Natural killer cell (primary cell): ENCODE results near the gene UQCRHL. TPM values are rescaled to one million over a fixed set of nuclear protein-coding genes. Genes with fewer than 3 reads are reported as not detected.

Experiments
- ATAC-seq, 3 donors: fragments of 150-1000 bp in 2 of 3; fragments of 200-7000 bp in 1 of 3; cut with Tn5 transposase; 1 replicate in 1 of 3; 2 replicates in 2 of 3; pipeline ENCODE4 v1.10.0; 2021; ENCODE audit warnings: mild to moderate bottlenecking in 2 of 3, moderate library complexity in 2 of 3
- DNase-seq, 2 donors: peaks; one replicate each; pipeline versions ENCODE4 v3.0.0 to v3.0.0-alpha.2; 2013 to 2021; ENCODE audit warnings: mixed read lengths in 1 of 2
- H3K27ac ChIP-seq: one replicate; pipeline ENCODE4 v1.5.1; 2013; ENCODE audit warnings: mild to moderate bottlenecking, low read length
- H3K27me3 ChIP-seq: one replicate; pipeline ENCODE4 v1.6.1; 2013; ENCODE audit warnings: low read length; ENCODE audit not compliant: control insufficient read depth, insufficient read depth
- H3K36me3 ChIP-seq: one replicate; pipeline ENCODE4 v1.6.1; 2013; ENCODE audit warnings: low read length; ENCODE audit not compliant: control insufficient read depth, insufficient read depth
- H3K4me1 ChIP-seq: one replicate; pipeline ENCODE4 v1.6.1; 2013; ENCODE audit warnings: low read length; ENCODE audit not compliant: control insufficient read depth, insufficient read depth
- H3K4me3 ChIP-seq: one replicate; pipeline ENCODE4 v1.5.1; 2013; ENCODE audit warnings: low read length
- H3K9me3 ChIP-seq: one replicate; pipeline ENCODE4 v1.6.1; 2013; ENCODE audit warnings: low read length; ENCODE audit not compliant: control insufficient read depth, insufficient read depth
- H3K27ac Mint-ChIP-seq, 2 donors: one replicate each; pipeline ENCODE4 v1.8.0; 2022; ENCODE audit warnings: mild to moderate bottlenecking in 2 of 2, mixed read lengths in 2 of 2, moderate library complexity in 1 of 2
- H3K27me3 Mint-ChIP-seq, 2 donors: one replicate each; pipeline ENCODE4 v1.8.0; 2022; ENCODE audit warnings: low read depth in 2 of 2, mixed read lengths in 2 of 2
- H3K36me3 Mint-ChIP-seq: one replicate; pipeline ENCODE4 v1.8.0; 2022; ENCODE audit warnings: mixed read lengths
- H3K4me1 Mint-ChIP-seq, 2 donors: one replicate each; pipeline ENCODE4 v1.8.0; 2022; ENCODE audit warnings: mixed read lengths in 2 of 2
- H3K4me3 Mint-ChIP-seq: one replicate; pipeline ENCODE4 v1.8.0; 2022; ENCODE audit warnings: mild to moderate bottlenecking, moderate library complexity, mixed read lengths
- H3K9me3 Mint-ChIP-seq, 2 donors: one replicate each; pipeline ENCODE4 v1.8.0; 2022; ENCODE audit warnings: mixed read lengths in 2 of 2
- WGBS: methylation state at CpG from one replicate; pipeline ENCODE4 v1.1.7; 2013; ENCODE audit warnings: missing lambda C conversion rate; ENCODE audit not compliant: insufficient coverage; 5-methylcytosine and 5-hydroxymethylcytosine counted together
- intact Hi-C: fragments of 100-400 bp; cut with micrococcal nuclease; formaldehyde crosslinking; loops from one replicate; pipeline ENCODE4 v1.14.2; 2022
- total RNA-seq, 4 donors: library from RNA; stranded (reverse); fragments of 120-200 nt in 1 of 4; gene quantifications; one replicate each; pipeline versions ENCODE4 v1.2.3 to v1.2.4, GENCODE V29; 2013 to 2022
- TF ChIP-seq, protein P1 (sequence below): fragments of 200-600 bp; IDR thresholded peaks from one replicate; pipeline ENCODE4 v1.8.0; 2022; ENCODE audit warnings: antibody characterized with exemption

UQCRHL gene
- total RNA-seq, 3 donors from 2014 or later (not counting 1 experiment from before 2014, with no cell fraction given): 0.87 to 1.2 (median 1.0) TPM

DNA sequence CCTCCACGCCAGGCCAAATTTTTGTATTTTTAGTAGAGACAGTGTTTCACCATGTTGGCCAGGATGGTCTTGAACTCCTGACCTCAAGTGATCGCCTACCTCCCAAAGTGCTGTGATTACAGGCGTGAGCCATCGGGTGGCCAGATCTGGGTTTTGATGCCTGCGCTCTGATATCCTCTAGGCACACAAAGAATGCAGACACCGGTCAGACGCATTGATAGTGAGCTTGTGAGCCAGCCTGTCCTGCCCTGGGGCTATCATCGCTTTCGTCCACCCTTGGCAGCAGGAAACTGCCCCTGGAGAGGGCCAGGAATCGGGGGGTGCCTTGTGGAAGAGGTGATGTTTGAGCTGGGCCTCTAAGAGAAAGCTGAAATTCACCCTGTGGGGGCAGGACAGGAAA, 44.9 kb downstream of the UQCRHL start:
- H3K27me3 Mint-ChIP-seq: peaks cover 28 to 33% of the 10 kb centered on the region in 2 donors
- TF ChIP-seq, protein P1, sequence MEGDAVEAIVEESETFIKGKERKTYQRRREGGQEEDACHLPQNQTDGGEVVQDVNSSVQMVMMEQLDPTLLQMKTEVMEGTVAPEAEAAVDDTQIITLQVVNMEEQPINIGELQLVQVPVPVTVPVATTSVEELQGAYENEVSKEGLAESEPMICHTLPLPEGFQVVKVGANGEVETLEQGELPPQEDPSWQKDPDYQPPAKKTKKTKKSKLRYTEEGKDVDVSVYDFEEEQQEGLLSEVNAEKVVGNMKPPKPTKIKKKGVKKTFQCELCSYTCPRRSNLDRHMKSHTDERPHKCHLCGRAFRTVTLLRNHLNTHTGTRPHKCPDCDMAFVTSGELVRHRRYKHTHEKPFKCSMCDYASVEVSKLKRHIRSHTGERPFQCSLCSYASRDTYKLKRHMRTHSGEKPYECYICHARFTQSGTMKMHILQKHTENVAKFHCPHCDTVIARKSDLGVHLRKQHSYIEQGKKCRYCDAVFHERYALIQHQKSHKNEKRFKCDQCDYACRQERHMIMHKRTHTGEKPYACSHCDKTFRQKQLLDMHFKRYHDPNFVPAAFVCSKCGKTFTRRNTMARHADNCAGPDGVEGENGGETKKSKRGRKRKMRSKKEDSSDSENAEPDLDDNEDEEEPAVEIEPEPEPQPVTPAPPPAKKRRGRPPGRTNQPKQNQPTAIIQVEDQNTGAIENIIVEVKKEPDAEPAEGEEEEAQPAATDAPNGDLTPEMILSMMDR: no peak
- H3K36me3 Mint-ChIP-seq: no peaks in the 10 kb centered on the region
- no peak for ATAC-seq
- peaks cover 4% of the 10 kb centered on the region for H3K4me1 ChIP-seq
- intact Hi-C loops: no loop called here
- H3K36me3 ChIP-seq: no peaks in the 10 kb centered on the region
- no peaks in the 10 kb centered on the region for H3K9me3 ChIP-seq
- no peak overlapping the region for H3K4me3 ChIP-seq
- H3K27ac Mint-ChIP-seq: no peak overlapping the region
- H3K9me3 Mint-ChIP-seq: no peaks in the 10 kb centered on the region
- no peak for DNase-seq
- H3K27ac ChIP-seq: no peak overlapping the region
- H3K27me3 ChIP-seq: peaks cover 19% of the 10 kb centered on the region
- H3K4me1 Mint-ChIP-seq: no peaks in the 10 kb centered on the region
- WGBS: 82% methylated on average over 10 of the region's 10 CpGs
- H3K4me3 Mint-ChIP-seq: no peak overlapping the region

DNA sequence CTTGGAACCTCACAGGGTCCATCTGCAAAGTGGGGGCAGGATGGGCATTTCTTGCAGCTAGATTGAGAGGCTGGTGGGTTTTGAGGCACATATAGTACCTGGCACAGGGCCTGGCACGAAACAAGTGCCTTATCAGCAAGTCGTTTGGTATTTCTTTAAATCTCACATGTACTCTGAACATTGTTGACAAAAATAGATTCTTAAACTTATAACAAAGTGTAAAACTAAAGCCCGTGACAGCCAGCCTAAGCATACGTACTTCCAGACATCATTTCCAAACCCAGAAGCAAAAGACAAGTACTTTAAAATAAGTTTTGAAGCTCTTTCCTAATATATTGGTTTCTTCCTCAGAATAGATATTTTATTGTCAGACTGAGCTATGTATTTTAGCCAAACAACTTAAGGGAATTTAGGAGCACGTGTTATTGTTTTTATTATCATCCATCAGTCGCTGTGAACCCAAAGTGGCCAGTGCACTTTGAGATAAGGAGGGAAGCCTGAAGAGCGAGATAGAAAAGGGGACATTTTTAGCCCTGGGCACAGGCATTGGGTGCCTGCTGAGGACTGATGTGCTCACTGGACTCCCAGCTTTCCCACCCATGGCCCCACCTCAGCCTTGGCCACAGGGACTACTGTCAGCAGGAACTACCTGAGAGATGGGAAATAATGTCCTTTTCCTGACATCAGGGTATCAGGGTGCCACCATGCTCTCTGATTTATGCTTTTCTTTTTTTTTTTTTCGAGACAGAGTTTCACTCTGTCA, 45.9 kb downstream of the UQCRHL start:
- no peaks in the 10 kb centered on the region for H3K9me3 Mint-ChIP-seq

DNA sequence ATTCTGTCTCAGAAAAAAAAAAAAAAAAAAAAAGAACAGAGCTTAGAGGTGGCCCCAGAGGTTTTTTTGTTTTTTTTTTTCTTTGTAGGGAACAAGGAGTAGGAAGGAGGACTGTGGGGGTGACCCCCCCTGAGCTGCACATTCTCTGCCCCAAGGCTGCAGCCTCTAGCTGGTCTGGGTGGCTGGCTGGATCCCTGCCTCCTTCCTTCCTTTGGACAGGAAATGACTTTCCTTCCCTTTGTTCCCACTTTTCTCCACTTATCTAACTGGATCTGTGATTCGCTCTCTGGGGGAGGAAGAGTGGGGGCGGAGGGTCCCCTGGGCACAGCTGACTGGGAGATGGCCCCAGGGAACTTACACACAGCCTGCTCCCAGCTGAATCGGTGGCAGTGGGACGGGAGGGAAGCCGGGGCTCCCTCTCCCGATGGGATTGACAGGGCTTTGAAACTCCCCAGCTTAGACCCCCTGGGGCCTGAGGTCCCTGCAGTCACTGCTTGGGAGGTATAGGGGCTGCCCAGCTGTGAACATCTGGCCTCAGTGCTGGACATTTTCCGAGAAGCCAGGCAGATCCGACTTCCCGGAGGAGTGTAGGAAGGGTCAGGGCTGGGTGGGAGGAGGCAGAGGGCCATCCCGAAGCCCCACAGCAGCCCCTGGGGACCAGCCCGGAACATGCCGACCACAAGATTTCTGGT, 46.8 kb downstream of the UQCRHL start:
- H3K36me3 Mint-ChIP-seq: no peaks in the 10 kb centered on the region
- Histone ChIP-seq H3K9me3 (no peaks in the 10 kb centered on the region), H3K27ac (no peak overlapping the region), H3K4me3 (no peak overlapping the region), H3K4me1 (peaks cover 10% of the 10 kb centered on the region), H3K27me3 (peaks cover 26% of the 10 kb centered on the region), H3K36me3 (no peaks in the 10 kb centered on the region)
- peaks cover 36 to 43% of the 10 kb centered on the region in 2 donors for H3K27me3 Mint-ChIP-seq
- peaks cover 0 to 5% of the 10 kb centered on the region in 2 donors for H3K4me1 Mint-ChIP-seq
- no peak for ATAC-seq
- intact Hi-C loops: no loop called here
- DNase-seq: no peak
- 65% methylated on average over 12 of the region's 12 CpGs for WGBS
- TF ChIP-seq, protein P1: no peak
- H3K9me3 Mint-ChIP-seq: no peaks in the 10 kb centered on the region
- H3K4me3 Mint-ChIP-seq: no peak overlapping the region
- H3K27ac Mint-ChIP-seq: no peak overlapping the region

More for the DNA sequence above, 45.9 kb downstream of the UQCRHL start:
- Histone ChIP-seq H3K9me3 (no peaks in the 10 kb centered on the region), H3K27me3 (peaks cover 22% of the 10 kb centered on the region), H3K4me1 (peaks cover 6% of the 10 kb centered on the region), H3K27ac (no peak overlapping the region), H3K4me3 (no peak overlapping the region), H3K36me3 (no peaks in the 10 kb centered on the region)
- no peaks in the 10 kb centered on the region for H3K4me1 Mint-ChIP-seq
- no peak overlapping the region for H3K27ac Mint-ChIP-seq
- TF ChIP-seq, protein P1: no peak
- no peak overlapping the region for H3K4me3 Mint-ChIP-seq
- intact Hi-C loops: no loop called here
- no peak for DNase-seq
- ATAC-seq: no peak
- 53% methylated on average over 7 of the region's 8 CpGs for WGBS
- peaks cover 36 to 39% of the 10 kb centered on the region in 2 donors for H3K27me3 Mint-ChIP-seq
- H3K36me3 Mint-ChIP-seq: no peaks in the 10 kb centered on the region
